Hematopoietic multipotent progenitor cell treated with erythropoietin and hydrocortisone succinate and interleukin-3 and kit ligand, for 8 days (in vitro differentiated cells): ENCODE results near the gene EFNB3.

Experiments
- DNase-seq: peaks from one replicate; pipeline ENCODE4 v3.0.0-alpha.2; 2015

EFNB3 gene

GRCh38 chr17:7704601-7705268 is at the start of gene EFNB3:
TSS of gene EFNB3 (plus strand) at chr17:7705202. CDS start at chr17:7705599, 397 bp downstream.
- no peak for DNase-seq

GRCh38 chr17:7655541-7655840 is 49.5 kb upstream of the EFNB3 start:
- no peak for DNase-seq

- DNase-seq = no peak
Observed at GRCh38 chr17:7656958-7657609, 47.9 kb upstream of the EFNB3 start.

- DNase-seq = no peak
Observed at GRCh38 chr17:7667656-7668406, 37.2 kb upstream of the EFNB3 start.

- no peak for DNase-seq
Observed at GRCh38 chr17:7668482-7668881, 36.5 kb upstream of the EFNB3 start.

GRCh38 chr17:7673239-7673638 is 31.8 kb upstream of the EFNB3 start:
- peak; percentile 78 for DNase-seq

- DNase-seq = no peak
Observed at GRCh38 chr17:7674934-7675333, 30.1 kb upstream of the EFNB3 start.

GRCh38 chr17:7676533-7676932 is 28.5 kb upstream of the EFNB3 start:
- no peak for DNase-seq

GRCh38 chr17:7677388-7678067 is 27.5 kb upstream of the EFNB3 start:
- DNase-seq = no peak

GRCh38 chr17:7684851-7685532 is 20.0 kb upstream of the EFNB3 start:
- no peak for DNase-seq

GRCh38 chr17:7685533-7686221 is 19.3 kb upstream of the EFNB3 start:
- peak; percentile 93 for DNase-seq

GRCh38 chr17:7686222-7687071 is 18.6 kb upstream of the EFNB3 start:
- peak; percentile 92 for DNase-seq

GRCh38 chr17:7687072-7687907 is 17.7 kb upstream of the EFNB3 start, which contains the start of gene TP53:
TSS of gene TP53 (minus strand) at chr17:7687490. CDS start at chr17:7676594, 10,896 bp downstream.
- DNase-seq = peak; percentile 98

- peak; percentile 98 for DNase-seq
Observed at GRCh38 chr17:7687908-7688807, 16.8 kb upstream of the EFNB3 start, which contains the start of gene WRAP53. TSS of gene WRAP53 (plus strand) at chr17:7688477. CDS start at chr17:7688649, 172 bp downstream.

GRCh38 chr17:7688808-7689316 is 16.1 kb upstream of the EFNB3 start:
- DNase-seq = peak; percentile 6

GRCh38 chr17:7695586-7695985 is 9.4 kb upstream of the EFNB3 start:
- DNase-seq = no peak

- no peak for DNase-seq
Observed at GRCh38 chr17:7697828-7698588, 7.0 kb upstream of the EFNB3 start.

GRCh38 chr17:7700510-7700909 is 4.5 kb upstream of the EFNB3 start:
- peak; percentile 49 for DNase-seq
